ENCODE results near the gene ZNF862. TPM values are rescaled to one million over a fixed set of nuclear protein-coding genes. Genes with fewer than 3 reads are reported as not detected.
A peak's percentile ranks its signal among the peaks of the same experiment; 100 is the strongest.

Gene ZNF862
- total and polyA plus RNA-seq, 2 of the 13 experiments (the other 11 are each of a cell fraction or from before 2014, with no cell fraction given), result 0.89 to 2.0 TPM

GRCh38 chr7:149883452-149883861, 45.3 kb downstream of the ZNF862 start (continued):
- TF ChIP-seq ZMYM3 (CRISPR knock-in tag; IDR thresholded peaks at IDR 0.05), result no peak
- TF ChIP-seq KLF9 (CRISPR knock-in tag; IDR thresholded peaks at IDR 0.05; ENCODE audit: low read depth), result no peak
- TF ChIP-seq NFE2L2 (IDR thresholded peaks at IDR 0.05; ENCODE audit: low read length), result no peak
- TF ChIP-seq ZKSCAN5 (CRISPR knock-in tag; IDR thresholded peaks at IDR 0.05), result no peak
- TF ChIP-seq KDM6A (CRISPR knock-in tag; IDR thresholded peaks at IDR 0.05; ENCODE audit: low read depth), result no peak
- TF ChIP-seq HMG20B (CRISPR knock-in tag; conservative IDR thresholded peaks at IDR 0.05), result no peak
- TF ChIP-seq TEAD2 (CRISPR knock-in tag; IDR thresholded peaks at IDR 0.05), result no peak
- no peak for TF ChIP-seq ZNF251 (CRISPR knock-in tag; IDR thresholded peaks at IDR 0.05)
- no peak for TF ChIP-seq ZNF709 (CRISPR knock-in tag; IDR thresholded peaks at IDR 0.05)
- no peak for TF ChIP-seq GABPA (IDR thresholded peaks at IDR 0.05; ENCODE audit: low read depth, low read length)
- TF ChIP-seq GABPA (CRISPR knock-in tag; IDR thresholded peaks at IDR 0.05; ENCODE audit: low read depth), result 0 out of 2 replicates have a peak, but pooled peaks have one; percentile 9
- no peak for TF ChIP-seq SYNCRIP (IDR thresholded peaks at IDR 0.05; ENCODE audit: insufficient read depth, low read depth, low read length)
- peak; percentile 70 for TF ChIP-seq STAG1 (CRISPR knock-in tag; IDR thresholded peaks at IDR 0.05)
- no peak for TF ChIP-seq DMTF1 (CRISPR knock-in tag; IDR thresholded peaks at IDR 0.05)
- TF ChIP-seq ZBTB8A (CRISPR knock-in tag; IDR thresholded peaks at IDR 0.05; ENCODE audit: borderline replicate concordance, low read depth), result no peak
- TF ChIP-seq AGO1 (IDR thresholded peaks at IDR 0.05; ENCODE audit: low read depth, low read length, poor library complexity, severe bottlenecking), result no peak
- TF ChIP-seq KIAA2018 (CRISPR knock-in tag; IDR thresholded peaks at IDR 0.05; ENCODE audit: borderline replicate concordance), result no peak
- TF ChIP-seq ELF1 (CRISPR knock-in tag; IDR thresholded peaks at IDR 0.05), result no peak
